ENCODE data around the gene MYMX. TPM values are rescaled to one million over a fixed set of nuclear protein-coding genes. Genes with fewer than 3 reads are reported as not detected.

MYMX gene
- total and polyA plus RNA-seq, 2 of the 13 experiments (the other 11 are each of a cell fraction or from before 2014, with no cell fraction given) = not detected

DNA sequence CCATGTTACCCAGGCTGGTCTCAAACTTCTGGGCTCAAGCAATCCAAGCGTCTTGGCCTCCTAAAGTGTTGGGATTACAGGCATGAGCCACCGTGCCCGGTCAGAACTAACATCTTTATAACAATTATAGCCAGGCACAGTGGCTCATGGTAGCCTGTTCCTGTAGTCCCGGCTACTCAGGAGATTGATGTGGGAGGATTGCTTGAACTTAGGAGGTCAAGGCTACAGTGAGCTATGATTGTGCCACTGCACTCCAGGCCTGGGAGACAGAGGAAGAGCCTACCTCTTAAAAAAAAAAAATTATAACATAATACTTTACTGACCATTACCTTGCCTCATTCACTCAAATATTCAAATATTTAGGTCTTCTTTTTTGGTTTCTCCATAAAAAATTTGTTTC is 16.8 kb upstream of the MYMX start:
- H3K4me1 ChIP-seq (ENCODE audit: insufficient read depth, low read length) = peaks cover 59% of the 10 kb centered on the region
- no peaks in the 10 kb centered on the region for H3K9me3 ChIP-seq (ENCODE audit: low read length)
- no peaks in the 10 kb centered on the region for H3K79me2 ChIP-seq (ENCODE audit: insufficient read depth, low read length)
- H2AFZ ChIP-seq (ENCODE audit: low read length) = no peak overlapping the region
- no peak overlapping the region for H3K27ac ChIP-seq (ENCODE audit: extremely low read length, insufficient read depth, low read length)
- FAIRE-seq (no peak), ATAC-seq (no peak), DNase-seq (ENCODE audit: low spot score) (no peak)
- in situ Hi-C loops (cut with HindIII; ENCODE audit: extremely low pct_ligation_motif_present, low pct_unique_long_range_greater_than_20kb) (no loop called here), intact Hi-C loops (cut with micrococcal nuclease; ENCODE audit: unreplicated experiment) (no loop called here)
- no peaks in the 10 kb centered on the region; a peak in 1 of 5 replicates for H3K27me3 ChIP-seq (ENCODE audit: control insufficient read depth in 1 of 2, insufficient read depth in 2 of 2, low read length in 2 of 2)
- no peaks in the 10 kb centered on the region for H4K20me1 ChIP-seq (ENCODE audit: insufficient read depth, low read length)
- WGBS (ENCODE audit: low lambda C conversion rate) = 36% methylated on average over 4 of the region's 4 CpGs
- CTCF ChIA-PET (ENCODE audit: low intra/inter-chr PET ratio, low total read pairs) = no interaction called here
- H3K9ac ChIP-seq (ENCODE audit: insufficient read depth, low read depth, low read length) = no peak overlapping the region
- BruUV-seq (replicated peaks) = no TSS peak
- no peaks in the 10 kb centered on the region for H3K36me3 ChIP-seq (replicated peaks in 1 of 2; ENCODE audit: control insufficient read depth in 1 of 2, insufficient read depth in 2 of 2, low read length in 2 of 2)
- TF ChIP-seq ZBTB38 (CRISPR knock-in tag; IDR thresholded peaks at IDR 0.05) = no peak
- TF ChIP-seq XBP1 (CRISPR knock-in tag; IDR thresholded peaks at IDR 0.05) = no peak
- TF ChIP-seq HOXA5 (CRISPR knock-in tag; IDR thresholded peaks at IDR 0.05) = no peak
- TF ChIP-seq SNRNP70 (IDR thresholded peaks at IDR 0.05; ENCODE audit: low read depth, low read length) = no peak
- TF ChIP-seq ZNF768 (CRISPR knock-in tag; IDR thresholded peaks at IDR 0.05) = no peak
- no peak overlapping the region for H3K4me3 ChIP-seq (replicated peaks in 1 of 3; ENCODE audit: insufficient read depth in 1 of 3, low read depth in 2 of 3, low read length in 3 of 3)
- POLR2A ChIA-PET = interaction anchor here (1.6 kb wide), 1 partner anchor 7 kb away, joined by 6 read pairs; no protein-coding TSS in a partner anchor
- no peak overlapping the region for H3K4me2 ChIP-seq (ENCODE audit: low read depth, low read length)

DNA sequence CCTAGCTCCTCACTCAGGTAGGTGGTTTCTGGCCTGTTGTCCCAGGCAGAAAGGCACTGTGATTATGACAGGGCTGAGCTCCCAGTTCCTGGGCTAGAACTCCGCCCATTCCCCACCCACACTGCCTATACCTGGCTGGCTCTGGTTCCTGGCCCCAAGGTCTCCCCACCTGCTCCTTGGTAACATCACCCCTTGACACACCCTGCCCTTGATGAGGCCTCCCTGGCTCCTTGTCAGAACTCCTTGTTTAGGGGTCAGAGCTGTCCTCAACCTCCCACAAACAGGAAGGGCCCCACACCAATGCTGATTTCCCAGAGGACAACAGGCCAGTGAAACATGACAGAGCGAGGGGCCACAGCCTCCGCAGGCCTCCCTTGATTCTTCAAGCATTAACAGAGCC is 15.5 kb upstream of the MYMX start:
- no peak overlapping the region for H3K4me2 ChIP-seq (ENCODE audit: low read depth, low read length)
- CTCF ChIA-PET (ENCODE audit: low intra/inter-chr PET ratio, low total read pairs) = no interaction called here
- BruUV-seq (replicated peaks) = no TSS peak
- H3K27ac ChIP-seq (ENCODE audit: extremely low read length, insufficient read depth, low read length) = no peak overlapping the region
- POLR2A ChIA-PET = interaction anchor here (1.5 to 1.6 kb wide), 2 partner anchors 9 to 22 kb away, joined by 3 to 6 read pairs; partner anchors contain the start of gene SLC29A1
- DNase-seq (ENCODE audit: low spot score) = no peak
- no peak overlapping the region for H3K9ac ChIP-seq (ENCODE audit: insufficient read depth, low read depth, low read length)
- intact Hi-C loops (cut with micrococcal nuclease; ENCODE audit: unreplicated experiment) (no loop called here), in situ Hi-C loops (cut with HindIII; ENCODE audit: extremely low pct_ligation_motif_present, low pct_unique_long_range_greater_than_20kb) (no loop called here)
- H3K4me1 ChIP-seq (ENCODE audit: insufficient read depth, low read length) = peaks cover 63% of the 10 kb centered on the region
- no peak for FAIRE-seq
- no peak overlapping the region for H2AFZ ChIP-seq (ENCODE audit: low read length)
- H3K79me2 ChIP-seq (ENCODE audit: insufficient read depth, low read length) = no peaks in the 10 kb centered on the region
- H3K27me3 ChIP-seq (ENCODE audit: control insufficient read depth in 1 of 2, insufficient read depth in 2 of 2, low read length in 2 of 2) = no peaks in the 10 kb centered on the region; a peak in 2 of 5 replicates
- no peaks in the 10 kb centered on the region for H3K36me3 ChIP-seq (replicated peaks in 1 of 2; ENCODE audit: control insufficient read depth in 1 of 2, insufficient read depth in 2 of 2, low read length in 2 of 2)
- no peak overlapping the region for H3K4me3 ChIP-seq (replicated peaks in 1 of 3; ENCODE audit: insufficient read depth in 1 of 3, low read depth in 2 of 3, low read length in 3 of 3)
- peak; percentile 53 for ATAC-seq
- H3K9me3 ChIP-seq (ENCODE audit: low read length) = no peaks in the 10 kb centered on the region
- TF ChIP-seq GLI4 (CRISPR knock-in tag; IDR thresholded peaks at IDR 0.05; ENCODE audit: borderline replicate concordance) (no peak), SP5 (CRISPR knock-in tag; IDR thresholded peaks at IDR 0.05; ENCODE audit: borderline replicate concordance, low read depth) (peak; percentile 21; the same call in 1 of the 2 replicates), KAT7 (CRISPR knock-in tag; IDR thresholded peaks at IDR 0.05; ENCODE audit: borderline replicate concordance) (no peak)
- WGBS (ENCODE audit: low lambda C conversion rate) = 63% methylated on average over 3 of the region's 3 CpGs
- no peaks in the 10 kb centered on the region for H4K20me1 ChIP-seq (ENCODE audit: insufficient read depth, low read length)
